GM12878 (cell line): Measurements from ENCODE around the gene JAG1. TPM values are rescaled to one million over a fixed set of nuclear protein-coding genes. Genes with fewer than 3 reads are reported as not detected.

Experiments
- ATAC-seq: fragments of 200-7000 bp; cut with Tn5 transposase; 3 replicates; pipeline ENCODE4 v1.9.1; 2020; ENCODE audit warnings: mild to moderate bottlenecking, moderate library complexity
- BruUV-seq: library from RNA; stranded (reverse); fragments of 400-500 nt; replicated peaks from 2 replicates; lab custom pipeline; 2021; lab: Mats Ljungman, UMichigan
- CTCF ChIA-PET: fragments of 300-600 bp; sonication (Branson Sonifier 250); formaldehyde crosslinking; extraction: SDS; loops from one replicate; lab custom pipeline; 2021; ENCODE audit warnings: inconsistent platforms; lab: Yijun Ruan, JAX
- POLR2A ChIA-PET: fragments of 350-600 bp; formaldehyde crosslinking; extraction: SDS; loops from one replicate; lab custom pipeline; 2021; ENCODE audit warnings: inconsistent platforms; lab: Charles Lee
- RAD21 ChIA-PET: fragments of 300-600 bp; sonication (Branson Sonifier 250); formaldehyde crosslinking; loops from one replicate; lab custom pipeline; 2023; ENCODE audit warnings: antibody characterized with exemption; ENCODE audit not compliant: unreplicated experiment; lab: Charles Lee
- SMC1A ChIA-PET: fragments of 300-600 bp; sonication (Branson Sonifier 250); formaldehyde crosslinking; loops from one replicate; lab custom pipeline; 2023; ENCODE audit not compliant: unreplicated experiment, uncharacterized antibody; lab: Charles Lee
- DNase-seq: peaks from one replicate; pipeline ENCODE4 v3.0.0-alpha.2; 2011; ENCODE audit warnings: low read depth, low spot score
- FAIRE-seq: peaks from 3 replicates; lab custom pipeline; 2011; peaks lifted over from hg19 to GRCh38; lab: Jason Lieb, UNC
- H2AFZ ChIP-seq: 2 replicates; pipeline ENCODE4 v1.6.0; 2011; ENCODE audit warnings: low read depth, low read length, control low read depth; ENCODE audit not compliant: control insufficient read depth
- H3K27ac ChIP-seq: 2 replicates; pipeline ENCODE4 v1.5.1; 2011; ENCODE audit warnings: control low read depth; ENCODE audit not compliant: control insufficient read depth, insufficient read depth
- H3K27me3 ChIP-seq, 2 experiments: replicated peaks in 1 of 2; 2 replicates each; pipeline versions ENCODE4 v1.6.0 to v1.6.1; 2011; ENCODE audit warnings: low read length in 1 of 2; ENCODE audit not compliant: control insufficient read depth in 2 of 2, insufficient read depth in 2 of 2
- H3K36me3 ChIP-seq, 2 experiments: 2 replicates each; pipeline ENCODE4 v1.5.1; 2011; ENCODE audit warnings: low read length in 1 of 2; ENCODE audit not compliant: control insufficient read depth in 2 of 2, insufficient read depth in 2 of 2
- H3K4me1 ChIP-seq: 2 replicates; pipeline ENCODE4 v1.6.1; 2011; ENCODE audit warnings: mild to moderate bottlenecking, low read length, moderate library complexity, mixed read lengths; ENCODE audit not compliant: control insufficient read depth, insufficient read depth
- H3K4me2 ChIP-seq: 2 replicates; pipeline ENCODE4 v1.6.0; 2011; ENCODE audit warnings: control low read depth; ENCODE audit not compliant: control insufficient read depth, insufficient read depth
- H3K4me3 ChIP-seq: fragments of 200-600 bp; sonication (generic); 2 replicates; pipeline ENCODE4 v1.5.1; 2016
- H3K79me2 ChIP-seq: 2 replicates; pipeline ENCODE4 v1.6.0; 2011; ENCODE audit warnings: low read length; ENCODE audit not compliant: control insufficient read depth, insufficient read depth
- H3K9ac ChIP-seq: 2 replicates; pipeline ENCODE4 v1.8.0; 2011; ENCODE audit warnings: low read length, control low read depth, mixed read lengths; ENCODE audit not compliant: control insufficient read depth, insufficient read depth
- H3K9me3 ChIP-seq: replicated peaks from 3 replicates; pipeline ENCODE4 v1.5.1; 2011; ENCODE audit warnings: mild to moderate bottlenecking, low read length; ENCODE audit not compliant: control insufficient read depth, insufficient read depth
- H4K20me1 ChIP-seq: 2 replicates; pipeline ENCODE4 v1.6.0; 2011; ENCODE audit not compliant: control insufficient read depth, insufficient read depth
- ASH2L ChIP-seq: fragments of 300-600, 200-600 bp; sonication (generic); IDR thresholded peaks from 2 replicates; pipeline ENCODE4 v1.6.1; 2017; ENCODE audit warnings: low read depth, mild to moderate bottlenecking, borderline replicate concordance
- E2F4 ChIP-seq: IDR thresholded peaks from 2 replicates; pipeline ENCODE4 v1.6.1; 2012; ENCODE audit warnings: low read depth, low read length, improper control_type of control experiment
- EED ChIP-seq: sonication (generic); IDR thresholded peaks from 2 replicates; pipeline ENCODE4 v1.6.1; 2016; ENCODE audit warnings: antibody characterized with exemption, low read depth
- ELK1 ChIP-seq: IDR thresholded peaks from 2 replicates; pipeline ENCODE4 v1.6.1; 2012; ENCODE audit warnings: low read depth, low read length, improper control_type of control experiment
- HDAC6 ChIP-seq: fragments of 200-600 bp; sonication (generic); IDR thresholded peaks from one replicate; pipeline ENCODE4 v1.8.0; 2017; ENCODE audit warnings: antibody characterized with exemption; ENCODE audit not compliant: unreplicated experiment
- IRF3 ChIP-seq: fragments of 450-650 bp; IDR thresholded peaks from 2 replicates; pipeline ENCODE4 v1.6.1; 2014; ENCODE audit warnings: mild to moderate bottlenecking
- NBN ChIP-seq: fragments of 450-650 bp; IDR thresholded peaks from 2 replicates; pipeline ENCODE4 v1.6.1; 2016
- NFYB ChIP-seq: IDR thresholded peaks from 2 replicates; pipeline ENCODE4 v1.6.1; 2011; ENCODE audit warnings: low read depth, mild to moderate bottlenecking, low read length, improper control_type of control experiment, moderate library complexity; ENCODE audit not compliant: insufficient read depth
- NR2F1 ChIP-seq: fragments of 450-650 bp; conservative IDR thresholded peaks from 2 replicates; pipeline ENCODE4 v1.6.1; 2017; ENCODE audit warnings: mild to moderate bottlenecking
- PAX5 ChIP-seq: IDR thresholded peaks from 2 replicates; pipeline ENCODE4 v1.6.1; 2011; ENCODE audit warnings: low read depth, low read length, borderline replicate concordance
- POLR2AphosphoS5 ChIP-seq: IDR thresholded peaks from 2 replicates; pipeline ENCODE4 v1.6.1; 2011; ENCODE audit warnings: mild to moderate bottlenecking, low read length, inconsistent platforms
- RB1 ChIP-seq: fragments of 450-650 bp; formaldehyde crosslinking; IDR thresholded peaks from 2 replicates; pipeline ENCODE4 v1.6.1; 2017; ENCODE audit warnings: mild to moderate bottlenecking, borderline replicate concordance
- REST ChIP-seq: IDR thresholded peaks from 2 replicates; pipeline ENCODE4 v1.6.1; 2012; ENCODE audit warnings: mild to moderate bottlenecking, low read depth, low read length
- YY1 ChIP-seq: IDR thresholded peaks from 2 replicates; pipeline ENCODE4 v1.6.1; 2011; ENCODE audit warnings: low read depth, mild to moderate bottlenecking, low read length
- in situ Hi-C: fragments of 300-500 bp; cut with MboI; formaldehyde crosslinking; loops from 9 replicates; pipeline ENCODE4 v1.14.3; 2018; ENCODE audit warnings: mixed read lengths
- intact Hi-C: fragments of 100-400 bp; cut with micrococcal nuclease; formaldehyde crosslinking; loops from one replicate; pipeline ENCODE4 v1.14.2; 2022; ENCODE audit not compliant: unreplicated experiment
- polyA plus RNA-seq, 11 experiments: library from polyadenylated mRNA; depleted of rRNA in 4 of 11; unstranded in 6 of 11; stranded (reverse) in 5 of 11; fragments of >200 nt; fragmentation: Nextera tagmentation in 4 of 11; fragmentation: Illumina TruSeq in 1 of 11; extraction: Ambion mirVana in 4 of 11; extraction: Trizol in 1 of 11; gene quantifications; 1 replicate in 1 of 11; 2 replicates in 10 of 11; pipeline versions ENCODE4 v1.2.1 to v1.2.3, GENCODE V29; 2011 to 2016; ENCODE audit warnings: inconsistent platforms in 2 of 11, missing spikeins in 2 of 11, low read depth in 1 of 11
- total RNA-seq, 4 experiments: library from RNA; depleted of rRNA in 3 of 4; stranded (reverse); fragments of >200 nt in 3 of 4; fragmentation: Illumina TruSeq in 1 of 4; extraction: Trizol in 1 of 4; gene quantifications; 2 replicates each; pipeline versions ENCODE4 v1.2.1 to v1.2.3, GENCODE V29; 2013 to 2021

The JAG1 gene
- total and polyA plus RNA-seq, 10 of the 15 experiments (the other 5 are each of a cell fraction or from before 2014, with no cell fraction given), result 0.66 to 6.9 (median 1.8) TPM

- in situ Hi-C loops, result no loop called here
- intact Hi-C loops, result no loop called here
- Histone ChIP-seq H3K27me3 (no peaks in the 10 kb centered on the region), H3K4me3 (no peak overlapping the region), H4K20me1 (no peaks in the 10 kb centered on the region), H3K4me1 (peaks cover 14% of the 10 kb centered on the region), H3K27ac (no peak overlapping the region), H3K79me2 (no peaks in the 10 kb centered on the region), H3K36me3 (peaks cover 2 to 6% of the 10 kb centered on the region in 2 experiments; a peak in 3 of 4 replicates), H3K4me2 (peak overlapping the region; percentile 46), H3K9ac (no peak overlapping the region), H3K9me3 (no peaks in the 10 kb centered on the region), H2AFZ (no peak overlapping the region)
- DNase-seq, result no peak
- ChIA-PET RAD21 (interaction anchor here (0.9 kb wide), 1 partner anchor 17 kb away, joined by 4 read pairs; no protein-coding TSS in a partner anchor), CTCF (no interaction called here), SMC1A (interaction anchor here (1.1 to 1.6 kb wide), 2 partner anchors 10 to 18 kb away, joined by 4 read pairs; no protein-coding TSS in a partner anchor), POLR2A (no interaction called here)
- ATAC-seq, result no peak
- no TSS peak for BruUV-seq
- no peak for FAIRE-seq
- no peak for TF ChIP-seq IRF3
- no peak for TF ChIP-seq E2F4
- no peak for TF ChIP-seq PAX5
- no peak for TF ChIP-seq REST
- TF ChIP-seq ELK1, result no peak
- TF ChIP-seq EED, result no peak
- no peak for TF ChIP-seq NFYB
- TF ChIP-seq NBN, result no peak
- TF ChIP-seq YY1, result no peak
- TF ChIP-seq RB1, result no peak
- TF ChIP-seq NR2F1, result no peak
- TF ChIP-seq HDAC6, result no peak
- TF ChIP-seq ASH2L, result no peak
- TF ChIP-seq POLR2AphosphoS5, result no peak
Observed at GRCh38 chr20:10654250-10654610, 19.6 kb downstream of the JAG1 start.
